Gastroesophageal sphincter (tissue), 3 donors: Measurements from ENCODE around the gene SNX18.

ENCODE experiments used
- EP300 ChIP-seq: sonication (generic); formaldehyde crosslinking; IDR thresholded peaks from one replicate; pipeline ENCODE4 v1.6.1; 2017; ENCODE audit warnings: antibody characterized with exemption, mild to moderate bottlenecking
- POLR2A ChIP-seq, 2 donors: fragments of 450-650 bp; IDR thresholded peaks; one replicate each; pipeline ENCODE4 v1.6.1; 2017; ENCODE audit warnings: antibody characterized with exemption in 2 of 2, mild to moderate bottlenecking in 2 of 2, moderate library complexity in 1 of 2
- POLR2AphosphoS5 ChIP-seq: sonication (generic); formaldehyde crosslinking; IDR thresholded peaks from one replicate; pipeline ENCODE4 v1.6.1; 2017; ENCODE audit warnings: antibody characterized with exemption
- TF ChIP-seq, protein P1 (sequence below), 4 experiments: fragments of 200-600 bp in 2 of 4; fragments of 450-650 bp in 2 of 4; sonication (generic) in 1 of 4; IDR thresholded peaks; one replicate each; pipeline ENCODE4 v1.5.1; 2017 to 2019; ENCODE audit warnings: antibody characterized with exemption in 4 of 4, mild to moderate bottlenecking in 2 of 4, moderate library complexity in 2 of 4

DNA sequence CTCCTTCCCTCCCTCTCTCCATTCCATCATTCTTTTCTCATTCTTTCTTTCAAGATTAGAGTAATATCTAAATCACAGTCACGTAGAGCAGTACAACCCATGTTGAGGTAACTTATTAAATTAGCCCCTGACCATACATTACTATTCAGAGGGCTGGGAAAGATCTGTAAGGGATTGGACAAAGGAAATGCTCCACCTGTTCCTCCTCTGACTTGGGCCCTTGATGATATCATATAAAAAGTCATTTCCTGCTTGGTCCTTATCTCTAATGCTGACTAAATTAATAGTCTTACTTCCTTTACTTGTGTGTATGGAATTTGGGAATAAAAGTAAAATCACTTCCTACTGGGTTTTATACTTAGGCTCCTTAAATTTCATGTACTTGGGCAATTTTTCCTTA is 40.8 kb downstream of the SNX18 start:
- TF ChIP-seq, protein P1, sequence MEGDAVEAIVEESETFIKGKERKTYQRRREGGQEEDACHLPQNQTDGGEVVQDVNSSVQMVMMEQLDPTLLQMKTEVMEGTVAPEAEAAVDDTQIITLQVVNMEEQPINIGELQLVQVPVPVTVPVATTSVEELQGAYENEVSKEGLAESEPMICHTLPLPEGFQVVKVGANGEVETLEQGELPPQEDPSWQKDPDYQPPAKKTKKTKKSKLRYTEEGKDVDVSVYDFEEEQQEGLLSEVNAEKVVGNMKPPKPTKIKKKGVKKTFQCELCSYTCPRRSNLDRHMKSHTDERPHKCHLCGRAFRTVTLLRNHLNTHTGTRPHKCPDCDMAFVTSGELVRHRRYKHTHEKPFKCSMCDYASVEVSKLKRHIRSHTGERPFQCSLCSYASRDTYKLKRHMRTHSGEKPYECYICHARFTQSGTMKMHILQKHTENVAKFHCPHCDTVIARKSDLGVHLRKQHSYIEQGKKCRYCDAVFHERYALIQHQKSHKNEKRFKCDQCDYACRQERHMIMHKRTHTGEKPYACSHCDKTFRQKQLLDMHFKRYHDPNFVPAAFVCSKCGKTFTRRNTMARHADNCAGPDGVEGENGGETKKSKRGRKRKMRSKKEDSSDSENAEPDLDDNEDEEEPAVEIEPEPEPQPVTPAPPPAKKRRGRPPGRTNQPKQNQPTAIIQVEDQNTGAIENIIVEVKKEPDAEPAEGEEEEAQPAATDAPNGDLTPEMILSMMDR (IDR thresholded peaks at IDR 0.05) = no peak
- TF ChIP-seq EP300 (no peak), POLR2AphosphoS5 (no peak), POLR2A (IDR thresholded peaks at IDR 0.05) (no peak)
